ENCODE measurements around the gene ERBB4. TPM values are rescaled to one million over a fixed set of nuclear protein-coding genes. Genes with fewer than 3 reads are reported as not detected.
"Not testable (repeated sequence)": the region's sequence is repeated elsewhere in the genome, so short reads cannot be mapped to it uniquely, and the experiment has no call there.

Gene ERBB4
- polyA plus RNA-seq, 4 donors = 2.2 to 63.3 (median 45.5) TPM

DNA sequence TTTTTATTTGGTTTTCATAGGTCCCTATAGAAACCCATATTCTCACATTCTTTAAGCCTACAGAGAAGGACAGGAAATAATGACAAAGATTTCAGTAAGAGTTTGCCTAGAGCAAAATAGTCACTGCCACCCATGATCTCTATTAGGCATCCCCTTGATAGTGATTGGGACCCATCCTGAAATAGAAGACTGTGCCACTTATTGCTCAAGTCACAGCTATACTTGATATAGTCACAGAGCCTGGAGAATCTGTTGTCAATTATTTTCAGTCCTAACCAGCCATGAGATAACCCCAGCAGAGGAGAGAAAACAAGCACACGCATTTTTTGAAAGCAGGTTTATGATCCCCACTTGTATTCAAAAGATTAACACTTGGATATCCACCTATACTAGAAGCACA, 8.2 kb downstream of the ERBB4 start:
- DNase-seq (ENCODE audit: low read depth in 4 of 4, low spot score in 3 of 4) = no peak

DNA sequence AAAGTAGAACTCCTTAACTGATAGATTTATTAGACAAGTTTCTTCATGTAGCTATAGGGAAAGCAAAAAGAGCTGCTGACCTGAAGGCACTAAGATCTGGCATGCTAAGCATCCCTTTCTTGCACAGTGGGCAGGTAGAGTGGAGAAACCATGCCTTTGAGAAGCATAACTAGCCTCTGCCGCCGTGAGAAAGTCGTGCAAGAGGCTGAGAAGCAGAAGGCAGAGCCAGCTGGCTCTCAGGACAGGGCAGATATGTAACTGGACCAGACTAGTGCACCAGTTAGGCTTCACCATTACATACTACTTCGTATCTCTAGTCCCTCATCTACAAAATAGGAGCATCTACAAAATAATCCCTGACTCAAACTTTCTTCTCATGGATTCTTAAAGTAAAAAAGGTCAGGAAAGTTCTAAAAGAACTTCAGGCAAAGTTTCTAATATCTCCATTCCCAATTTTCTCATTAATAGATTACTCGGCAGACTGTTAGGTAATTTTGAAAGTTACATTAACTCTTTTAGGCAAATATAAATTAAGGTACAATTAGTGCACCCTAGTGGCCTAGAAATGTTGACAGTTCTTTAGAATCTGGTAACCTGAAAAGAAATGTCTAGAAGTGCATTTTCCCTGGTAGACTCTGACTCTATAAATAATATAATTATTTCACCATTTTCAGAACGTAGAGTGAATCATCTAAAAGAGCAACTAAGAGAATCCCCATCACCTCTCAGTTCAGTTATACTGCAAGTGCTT, 10.3 kb downstream of the ERBB4 start:
- no peak for DNase-seq (ENCODE audit: low read depth in 4 of 4, low spot score in 3 of 4)

DNA sequence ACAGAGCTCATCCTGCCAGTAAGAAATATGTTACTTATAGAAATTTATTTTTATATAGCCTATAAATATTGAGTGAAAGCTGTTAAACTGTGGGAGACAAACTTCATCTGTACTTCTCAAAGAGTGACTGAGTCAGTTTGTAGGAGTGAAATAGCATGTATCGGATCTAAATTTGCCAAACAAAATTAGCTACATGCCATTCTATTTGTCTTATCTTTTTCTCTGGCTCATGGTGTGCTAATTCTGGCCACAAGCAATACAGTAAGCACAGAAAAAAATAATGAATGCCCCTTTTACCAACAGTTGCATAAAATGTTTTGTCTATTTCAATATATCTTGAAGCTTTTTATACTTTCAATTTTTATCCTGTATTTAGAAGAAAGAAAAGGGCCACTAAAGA, 12.5 kb downstream of the ERBB4 start:
- no peak for DNase-seq (ENCODE audit: low read depth in 4 of 4, low spot score in 3 of 4)

DNA sequence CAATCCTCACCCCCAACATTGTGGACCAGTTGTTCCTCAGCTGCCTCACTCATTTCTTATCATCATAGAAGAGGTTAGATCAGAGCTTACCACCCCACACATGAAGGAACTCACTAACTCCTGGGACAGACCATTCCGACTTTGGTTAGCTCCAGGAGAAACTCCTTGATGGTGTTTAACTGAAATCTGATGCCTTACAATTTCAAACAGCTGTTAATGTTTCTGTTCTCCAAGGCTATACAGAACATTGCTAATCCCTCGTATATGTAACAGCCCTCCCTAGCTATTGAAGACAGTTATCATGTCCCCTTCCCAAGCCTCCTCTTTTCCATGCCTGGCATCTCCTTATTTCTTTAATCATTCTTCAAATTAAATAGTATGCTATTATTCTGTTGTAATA, 14.8 kb downstream of the ERBB4 start:
- no peak for DNase-seq (ENCODE audit: low read depth in 4 of 4, low spot score in 3 of 4)

DNA sequence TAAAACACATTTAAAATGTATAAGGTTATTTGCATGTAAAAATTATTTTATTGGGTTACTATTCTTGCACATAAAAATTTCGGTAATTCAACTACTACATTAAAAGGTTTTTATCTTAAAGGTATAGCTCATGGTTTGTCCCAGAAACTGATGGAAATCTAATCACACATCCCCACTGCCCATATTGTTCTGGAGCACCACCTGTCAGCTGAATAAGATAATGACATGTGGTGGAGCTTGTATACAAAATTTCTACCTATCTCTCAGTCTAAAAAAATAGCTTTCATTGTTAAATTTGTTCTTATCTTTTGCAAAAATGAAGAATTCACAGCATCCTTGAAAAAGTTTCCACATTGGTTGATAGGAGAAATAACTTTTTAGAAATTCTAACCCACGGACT, 18.3 kb downstream of the ERBB4 start:
- DNase-seq (ENCODE audit: low read depth in 4 of 4, low spot score in 3 of 4) = no peak

- no peak for DNase-seq (ENCODE audit: low read depth in 4 of 4, low spot score in 3 of 4)
Observed at GRCh38 chr2:212517693-212518092, 20.9 kb downstream of the ERBB4 start.

DNA sequence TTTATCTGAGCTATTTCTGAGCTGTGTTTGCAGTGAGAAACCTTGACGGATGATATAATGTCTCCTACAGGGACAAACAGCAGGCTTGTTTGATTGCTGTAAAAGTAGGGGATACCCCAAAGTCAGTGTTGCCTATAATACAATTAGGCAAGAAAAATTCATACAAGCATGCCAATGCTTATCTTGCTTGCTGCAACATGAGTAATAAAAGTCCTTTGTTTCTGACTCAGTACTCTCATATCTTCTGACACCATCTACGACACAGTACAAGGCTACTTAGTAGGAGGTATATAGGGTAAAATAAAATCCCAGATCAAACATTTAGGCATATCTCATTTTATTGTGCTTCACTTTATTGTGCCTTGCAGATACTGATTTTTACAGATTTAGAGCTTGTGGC, 33.0 kb downstream of the ERBB4 start:
- DNase-seq (ENCODE audit: low read depth in 4 of 4, low spot score in 3 of 4) = no peak

- DNase-seq (ENCODE audit: low read depth in 4 of 4, low spot score in 3 of 4) = peak in 1 of 4 donors; percentile 11
Observed at GRCh38 chr2:212495046-212495445, 43.6 kb downstream of the ERBB4 start.

- DNase-seq (ENCODE audit: low read depth in 4 of 4, low spot score in 3 of 4) = peak in 3 of 4 donors; percentile 12 to 53 (median 34)
Observed at GRCh38 chr2:212494418-212495020, 44.1 kb downstream of the ERBB4 start.

DNA sequence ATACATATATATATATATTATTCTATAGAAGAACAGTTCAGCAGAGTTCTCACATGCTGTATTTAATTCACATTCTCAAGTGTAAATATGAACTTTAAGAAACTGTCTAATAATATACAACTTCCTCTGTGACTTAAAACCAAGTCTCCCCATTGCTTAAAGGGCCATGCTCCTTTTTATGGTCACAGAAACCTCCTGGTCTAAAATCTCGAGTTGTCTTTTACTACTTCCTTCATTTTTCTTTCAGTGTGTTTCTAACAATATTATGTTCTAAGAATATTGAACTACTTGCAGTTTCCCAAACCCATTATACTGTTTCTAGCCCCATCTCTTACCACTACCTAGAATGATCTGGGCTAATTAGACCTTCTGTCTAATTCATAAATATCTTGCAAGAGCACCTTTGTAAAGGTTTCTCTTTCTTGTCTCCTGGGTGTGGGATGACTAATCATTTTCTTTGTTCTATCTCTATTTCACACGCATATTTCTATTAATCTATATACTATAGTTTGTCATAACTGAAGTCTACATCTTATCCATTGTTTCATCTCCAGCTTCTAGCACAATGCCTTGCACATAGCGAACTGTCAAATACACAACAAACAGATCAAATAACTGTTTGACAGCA, 48.8 kb downstream of the ERBB4 start:
- DNase-seq (ENCODE audit: low read depth in 4 of 4, low spot score in 3 of 4) = no peak

- no peak for DNase-seq (ENCODE audit: low read depth in 4 of 4, low spot score in 3 of 4)
Observed at GRCh38 chr2:212488611-212489010, 50.0 kb downstream of the ERBB4 start.

DNA sequence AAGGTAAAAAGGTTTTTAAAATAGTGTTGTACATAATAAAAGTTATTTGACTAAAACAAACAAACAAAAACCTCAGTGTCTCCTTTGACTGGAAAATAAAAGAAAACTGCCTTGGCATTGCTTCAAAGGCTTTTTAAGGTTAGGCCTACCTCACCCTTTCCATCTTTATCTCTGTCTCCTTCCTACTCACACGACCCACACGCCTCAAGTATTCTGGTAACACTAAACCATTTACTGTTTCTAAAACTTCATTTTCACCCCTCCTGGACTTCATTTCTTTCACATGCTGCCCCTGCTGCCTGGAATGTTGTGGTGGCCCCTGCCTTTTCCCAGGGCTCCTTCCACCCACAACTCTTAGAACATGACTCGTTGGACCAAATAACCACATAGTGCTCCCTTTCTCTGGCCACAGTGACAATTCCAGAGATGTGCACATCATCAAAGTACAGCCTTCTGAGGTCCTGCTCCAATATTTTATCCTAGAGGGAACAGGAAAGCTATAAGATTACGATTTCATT, 54.0 kb downstream of the ERBB4 start:
- DNase-seq (ENCODE audit: low read depth in 4 of 4, low spot score in 3 of 4) = no peak

DNA sequence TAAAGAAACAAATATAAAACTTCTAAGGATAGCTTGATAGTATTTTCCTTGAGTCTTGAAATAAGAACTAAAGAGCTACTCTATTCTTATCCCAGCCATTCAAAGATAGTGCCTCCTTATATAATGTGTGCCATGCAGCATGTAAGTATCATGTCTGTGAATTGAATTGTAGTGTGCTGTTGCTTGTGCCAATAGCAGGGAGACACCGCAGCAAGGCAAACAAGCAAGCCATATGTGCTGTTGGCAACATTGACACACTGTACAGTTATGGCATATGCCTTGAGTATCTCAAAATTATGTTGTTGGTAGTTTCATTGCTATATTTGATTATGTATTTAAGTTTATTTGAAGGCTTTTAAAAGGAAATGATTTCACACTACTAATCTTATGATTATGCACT, 58.2 kb downstream of the ERBB4 start:
- DNase-seq (ENCODE audit: low read depth in 4 of 4, low spot score in 3 of 4) = no peak

- DNase-seq (ENCODE audit: low read depth in 4 of 4, low spot score in 3 of 4) = no peak
Observed at GRCh38 chr2:212477571-212477970, 61.0 kb downstream of the ERBB4 start.

DNA sequence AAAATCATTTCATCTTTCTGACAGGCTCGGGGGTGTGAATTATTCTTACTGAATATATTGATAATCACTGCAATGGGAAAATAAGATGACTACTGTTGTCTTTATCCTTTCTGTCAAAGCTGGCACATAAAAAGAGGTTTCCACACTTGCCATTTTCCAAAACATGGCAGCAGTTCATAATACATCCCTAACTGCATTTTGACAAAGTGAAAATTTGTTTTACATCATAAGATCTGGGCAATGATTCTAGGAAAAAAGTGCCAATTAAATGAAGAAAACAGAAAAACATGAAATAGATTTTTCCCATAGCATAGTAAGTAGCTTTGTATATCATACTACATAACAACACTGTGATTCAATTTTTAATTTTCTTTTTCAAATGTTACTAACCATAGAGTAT, 65.4 kb downstream of the ERBB4 start:
- no peak for DNase-seq (ENCODE audit: low read depth in 4 of 4, low spot score in 3 of 4)

DNA sequence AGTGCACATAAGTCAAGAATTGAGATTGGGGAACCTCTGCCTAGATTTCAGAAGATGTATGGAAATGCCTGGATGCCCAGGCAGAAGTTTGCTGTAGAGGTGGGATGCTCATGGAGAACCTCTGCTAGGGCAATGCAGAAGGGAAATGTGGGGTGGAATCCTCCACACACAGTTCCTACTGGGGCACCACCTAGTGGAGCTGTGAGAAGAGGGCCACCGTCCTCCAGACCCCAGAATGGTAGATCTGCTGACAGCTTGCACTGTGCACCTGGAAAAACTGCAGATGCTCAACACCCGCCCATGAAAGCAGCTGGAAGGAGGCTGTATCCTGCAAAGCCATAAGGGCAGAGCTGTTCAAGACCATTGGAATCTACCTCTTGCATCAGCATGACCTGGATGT, 71.1 kb downstream of the ERBB4 start:
- not testable (repeated sequence) for DNase-seq (ENCODE audit: low read depth in 4 of 4, low spot score in 3 of 4)

- DNase-seq (ENCODE audit: low read depth in 4 of 4, low spot score in 3 of 4) = no peak
Observed at GRCh38 chr2:212465456-212465855, 73.1 kb downstream of the ERBB4 start.

DNA sequence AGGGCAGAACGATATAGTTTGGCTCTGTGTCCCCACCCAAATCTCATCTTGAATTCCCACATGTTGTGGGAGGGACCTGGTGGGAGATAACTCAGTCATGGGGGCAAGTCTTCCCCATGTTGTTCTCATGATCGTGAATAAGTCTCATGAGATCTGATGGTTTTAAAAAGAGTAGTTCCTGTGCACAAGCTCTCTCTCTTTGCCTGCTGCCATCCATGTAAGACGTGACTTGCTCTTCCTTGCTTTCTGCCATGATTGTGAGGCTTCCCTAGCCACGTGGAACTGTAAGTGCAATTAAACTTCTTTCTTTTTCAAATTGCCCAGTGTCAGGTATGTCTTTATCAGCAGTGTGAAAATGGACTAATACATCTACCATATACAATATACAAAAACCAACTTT, 76.9 kb downstream of the ERBB4 start:
- not testable (repeated sequence) for DNase-seq (ENCODE audit: low read depth in 4 of 4, low spot score in 3 of 4)

GRCh38 chr2:212454149-212454548, 84.5 kb downstream of the ERBB4 start:
- no peak for DNase-seq (ENCODE audit: low read depth in 4 of 4, low spot score in 3 of 4)

GRCh38 chr2:212451786-212452231, 86.8 kb downstream of the ERBB4 start:
- DNase-seq (ENCODE audit: low read depth in 4 of 4, low spot score in 3 of 4) = peak; percentile 29 to 43 (median 34)

DNA sequence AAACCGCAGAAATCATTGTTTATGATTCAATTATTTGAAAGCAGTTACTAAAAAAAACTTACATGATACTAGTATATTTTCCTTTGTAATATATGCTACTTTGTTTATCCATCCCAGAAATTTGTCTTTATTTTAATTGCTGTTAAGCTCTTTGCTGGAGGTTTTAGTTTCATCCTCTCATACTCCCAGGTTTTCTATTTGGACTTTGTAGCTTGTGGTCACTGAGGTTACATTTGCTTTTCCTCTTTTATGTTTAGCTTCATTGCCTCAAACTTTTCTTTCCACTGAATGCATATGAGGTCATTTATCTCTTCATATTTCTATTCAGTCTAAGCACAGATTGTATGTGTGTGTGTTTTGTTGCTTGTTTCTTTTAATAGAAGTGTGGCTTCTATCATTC, 89.9 kb downstream of the ERBB4 start:
- DNase-seq (ENCODE audit: low read depth in 4 of 4, low spot score in 3 of 4) = no peak

DNA sequence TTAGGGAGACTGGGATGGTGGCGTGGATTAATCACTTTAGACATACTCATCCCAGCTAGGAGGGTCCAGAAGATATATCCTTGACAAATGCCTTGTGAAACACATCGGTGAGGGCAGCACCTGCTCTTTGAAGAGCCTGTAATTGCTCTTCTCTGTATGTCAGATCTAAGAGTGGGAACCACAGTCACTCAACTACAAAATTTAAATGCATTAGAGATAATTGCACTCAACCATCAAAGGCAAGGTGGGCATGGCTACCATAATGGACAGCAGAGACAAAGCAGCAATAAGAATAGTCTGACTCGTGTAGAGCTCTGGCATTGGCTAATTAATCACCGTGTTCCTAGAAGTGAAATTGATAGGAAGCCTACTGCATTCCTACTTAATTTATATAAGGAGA, 96.8 kb downstream of the ERBB4 start:
- DNase-seq (ENCODE audit: low read depth in 4 of 4, low spot score in 3 of 4) = no peak

All from left renal pelvis (tissue), 4 donors.